ENCODE results near the gene DPEP1. TPM values are rescaled to one million over a fixed set of nuclear protein-coding genes. Genes with fewer than 3 reads are reported as not detected.

Gene DPEP1
- total and polyA plus RNA-seq, 2 donors (not counting 3 experiments of a cell fraction or from before 2014, with no cell fraction given): 0.37 to 0.44 TPM

- Histone ChIP-seq H4K20me1 (replicated peaks; ENCODE audit: control insufficient read depth, extremely low read depth, insufficient read depth, low read length) (no peaks in the 10 kb centered on the region), H3K4me1 (ENCODE audit: control insufficient read depth, extremely low read depth, insufficient read depth, low read length) (no peaks in the 10 kb centered on the region), H3K27ac (ENCODE audit: insufficient read depth, low read depth, low read length) (no peak overlapping the region), H3K9me1 (replicated peaks; ENCODE audit: control insufficient read depth, extremely low read depth, insufficient read depth, low read length) (no peaks in the 10 kb centered on the region), H3K9ac (replicated peaks; ENCODE audit: extremely low read depth, insufficient read depth, low read length) (no peak overlapping the region), H2AFZ (ENCODE audit: low read depth, low read length) (no peak overlapping the region), H3K4me3 (replicated peaks in 1 of 3; ENCODE audit: insufficient read depth in 1 of 3, low read depth in 1 of 3, low read length in 3 of 3) (no peak overlapping the region), H3K9me3 (replicated peaks; ENCODE audit: control insufficient read depth, insufficient read depth, low read length) (no peaks in the 10 kb centered on the region), H3K27me3 (ENCODE audit: control insufficient read depth in 2 of 2, insufficient read depth in 2 of 2, low read length in 2 of 2) (no peaks in the 10 kb centered on the region), H3K4me2 (ENCODE audit: insufficient read depth, low read length) (no peak overlapping the region), H3K36me3 (ENCODE audit: control insufficient read depth in 2 of 2, extremely low read depth in 1 of 2, insufficient read depth in 2 of 2, low read length in 2 of 2) (no peaks in the 10 kb centered on the region), H3K79me2 (ENCODE audit: control insufficient read depth, insufficient read depth, low read length) (no peaks in the 10 kb centered on the region)
- CTCF ChIA-PET: interaction anchor here (4.8 kb wide), 1 partner anchor 24 kb away, joined by 28 read pairs; no protein-coding TSS in a partner anchor
- BruUV-seq (replicated peaks): no TSS peak
- intact Hi-C loops (cut with micrococcal nuclease): no loop called here
- POLR2A ChIA-PET: no interaction called here
- DNase-seq (ENCODE audit: low read depth, low spot score) (no peak), FAIRE-seq (no peak)
- dilution Hi-C loops (cut with MboI; ENCODE audit: extremely low pct_ligation_motif_present, low sequenced_read_pairs): no loop called here
- TF ChIP-seq JUN (IDR thresholded peaks at IDR 0.05; ENCODE audit: borderline replicate concordance, insufficient read depth, insufficient read length, low read depth) (no peak), GATA2 (IDR thresholded peaks at IDR 0.05; ENCODE audit: insufficient read depth, insufficient read length, low read depth, low read length) (no peak), POLR2AphosphoS5 (IDR thresholded peaks at IDR 0.05; ENCODE audit: insufficient read depth, low read depth, low read length) (no peak), MYC (IDR thresholded peaks at IDR 0.05; ENCODE audit: low read depth, low read length) (no peak), POLR2A (IDR thresholded peaks at IDR 0.05; ENCODE audit: low read depth, low read length) (no peak), EZH2 (IDR thresholded peaks at IDR 0.05; ENCODE audit: borderline replicate concordance, low read depth, low read length, severe bottlenecking) (no peak), FOS (IDR thresholded peaks at IDR 0.05; ENCODE audit: borderline replicate concordance, insufficient read depth, low read length) (no peak), CTCF (IDR thresholded peaks at IDR 0.05; ENCODE audit: extremely low read depth in 1 of 2, insufficient read depth in 1 of 2, low read depth in 1 of 2, low read length in 2 of 2) (no peak)
- TF ChIP-seq, protein P1, sequence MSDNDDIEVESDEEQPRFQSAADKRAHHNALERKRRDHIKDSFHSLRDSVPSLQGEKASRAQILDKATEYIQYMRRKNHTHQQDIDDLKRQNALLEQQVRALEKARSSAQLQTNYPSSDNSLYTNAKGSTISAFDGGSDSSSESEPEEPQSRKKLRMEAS (IDR thresholded peaks at IDR 0.05; ENCODE audit: insufficient read depth, insufficient read length): no peak
These were observed 25.9 kb downstream of the DPEP1 start for GRCh38 chr16:89639385-89639784.

Data from endothelial cell of umbilical vein (primary cell).